OCI-LY3 (cell line): ENCODE results near the gene MDM1.

Source experiments
- H2AFZ ChIP-seq: fragments of 200-600, 300-600 bp; shearing (Covaris generic); 2 replicates; pipeline ENCODE4 v1.6.0; 2014; ENCODE audit warnings: antibody characterized with exemption, low read depth, low read length
- H3K27ac ChIP-seq: fragments of 200-600, 300-600 bp; sonication (generic); 2 replicates; pipeline ENCODE4 v1.5.1; 2014; ENCODE audit warnings: mild to moderate bottlenecking, low read length, moderate library complexity, mixed read lengths
- H3K27me3 ChIP-seq: fragments of 200-600, 300-600 bp; sonication (generic); 2 replicates; pipeline ENCODE4 v1.6.1; 2014; ENCODE audit warnings: low read depth, low read length, mixed read lengths
- H3K36me3 ChIP-seq: fragments of 200-600, 300-600 bp; sonication (generic); replicated peaks from 2 replicates; pipeline ENCODE3; 2014; ENCODE audit warnings: low read depth, low read length, mixed read lengths
- H3K4me1 ChIP-seq: fragments of 300-600, 200-600 bp; sonication (generic); 2 replicates; pipeline ENCODE4 v1.6.1; 2014; ENCODE audit warnings: low read length, mixed read lengths
- H3K4me2 ChIP-seq: fragments of 200-600, 300-600 bp; sonication (generic); 2 replicates; pipeline ENCODE4 v1.6.1; 2014; ENCODE audit warnings: low read length, mixed read lengths
- H3K4me3 ChIP-seq: fragments of 300-600, 200-600 bp; sonication (generic); 2 replicates; pipeline ENCODE4 v1.5.1; 2014; ENCODE audit warnings: antibody characterized with exemption, mild to moderate bottlenecking, low read length, moderate library complexity
- H3K79me2 ChIP-seq: fragments of 300-600, 200-600 bp; shearing (Covaris generic); 2 replicates; pipeline ENCODE4 v1.6.1; 2014; ENCODE audit warnings: mild to moderate bottlenecking, low read length, mixed read lengths
- H3K9ac ChIP-seq: fragments of 300-600, 200-600 bp; shearing (Covaris generic); 2 replicates; pipeline ENCODE4 v1.6.0; 2014; ENCODE audit warnings: mild to moderate bottlenecking, low read length, moderate library complexity
- H3K9me3 ChIP-seq: fragments of 200-600, 300-600 bp; shearing (Covaris generic); 2 replicates; pipeline ENCODE4 v1.6.1; 2014; ENCODE audit warnings: low read length, mixed read lengths; ENCODE audit not compliant: insufficient read depth
- H4K20me1 ChIP-seq: fragments of 200-600, 300-600 bp; sonication (generic); 2 replicates; pipeline ENCODE4 v1.6.1; 2016; ENCODE audit warnings: low read length, mixed read lengths; ENCODE audit not compliant: insufficient read depth
- CTCF ChIP-seq: fragments of 200-600, 300-600 bp; sonication (generic); IDR thresholded peaks from 2 replicates; pipeline ENCODE4 v1.5.1; 2014; ENCODE audit warnings: antibody characterized with exemption, low read length, low read depth
- EZH2phosphoT487 ChIP-seq: fragments of 200-600 bp; shearing (Covaris generic); IDR thresholded peaks from 2 replicates; pipeline ENCODE4 v1.6.1; 2018; ENCODE audit warnings: antibody characterized with exemption, mixed run types, low read depth

MDM1 gene

GRCh38 chr12:68317047-68317667, 15.0 kb downstream of the MDM1 start:
- H3K27ac ChIP-seq, result no peak overlapping the region
- no peaks in the 10 kb centered on the region for H3K79me2 ChIP-seq
- no peak overlapping the region for H2AFZ ChIP-seq
- H3K36me3 ChIP-seq, result peaks cover 11% of the 10 kb centered on the region
- TF ChIP-seq CTCF (peak; percentile 74), EZH2phosphoT487 (no peak)
- no peak overlapping the region for H3K9ac ChIP-seq
- H3K9me3 ChIP-seq, result no peaks in the 10 kb centered on the region
- H3K4me3 ChIP-seq, result no peak overlapping the region
- no peaks in the 10 kb centered on the region for H4K20me1 ChIP-seq
- H3K27me3 ChIP-seq, result no peaks in the 10 kb centered on the region
- no peaks in the 10 kb centered on the region for H3K4me1 ChIP-seq
- H3K4me2 ChIP-seq, result no peak overlapping the region

GRCh38 chr12:68310370-68310769, 21.8 kb downstream of the MDM1 start:
- H3K4me2 ChIP-seq, result no peak overlapping the region
- H3K9me3 ChIP-seq, result no peaks in the 10 kb centered on the region
- no peak overlapping the region for H3K4me3 ChIP-seq
- H3K27ac ChIP-seq, result no peak overlapping the region
- TF ChIP-seq EZH2phosphoT487 (no peak), CTCF (no peak)
- H3K79me2 ChIP-seq, result no peaks in the 10 kb centered on the region
- H3K36me3 ChIP-seq, result peaks cover 27% of the 10 kb centered on the region
- H2AFZ ChIP-seq, result no peak overlapping the region
- H3K27me3 ChIP-seq, result no peaks in the 10 kb centered on the region
- H3K9ac ChIP-seq, result no peak overlapping the region
- peaks cover 2% of the 10 kb centered on the region for H3K4me1 ChIP-seq
- no peaks in the 10 kb centered on the region for H4K20me1 ChIP-seq

GRCh38 chr12:68306564-68306963, 25.6 kb downstream of the MDM1 start:
- H3K4me1 ChIP-seq, result peaks cover 6% of the 10 kb centered on the region
- no peak overlapping the region for H3K4me3 ChIP-seq
- H3K4me2 ChIP-seq, result no peak overlapping the region
- TF ChIP-seq EZH2phosphoT487 (no peak), CTCF (no peak)
- H2AFZ ChIP-seq, result no peak overlapping the region
- H3K36me3 ChIP-seq, result peaks cover 11% of the 10 kb centered on the region
- no peaks in the 10 kb centered on the region for H4K20me1 ChIP-seq
- H3K79me2 ChIP-seq, result no peaks in the 10 kb centered on the region
- H3K27me3 ChIP-seq, result no peaks in the 10 kb centered on the region
- no peak overlapping the region for H3K9ac ChIP-seq
- no peak overlapping the region for H3K27ac ChIP-seq
- no peaks in the 10 kb centered on the region for H3K9me3 ChIP-seq

- no peak overlapping the region for H3K4me3 ChIP-seq
- H3K27ac ChIP-seq, result no peak overlapping the region
- no peaks in the 10 kb centered on the region for H3K79me2 ChIP-seq
- peaks cover 6% of the 10 kb centered on the region for H3K4me1 ChIP-seq
- H3K27me3 ChIP-seq, result no peaks in the 10 kb centered on the region
- H3K9ac ChIP-seq, result no peak overlapping the region
- TF ChIP-seq EZH2phosphoT487 (no peak), CTCF (no peak)
- H3K36me3 ChIP-seq, result peaks cover 8% of the 10 kb centered on the region
- H3K9me3 ChIP-seq, result no peaks in the 10 kb centered on the region
- H4K20me1 ChIP-seq, result no peaks in the 10 kb centered on the region
- no peak overlapping the region for H2AFZ ChIP-seq
- H3K4me2 ChIP-seq, result no peak overlapping the region
These were observed 26.9 kb downstream of the MDM1 start for GRCh38 chr12:68305278-68305677.
